GM23248 (cell line): Measurements from ENCODE around the gene GNB5.

Experiments
- EZH2 ChIP-seq: fragments of 200-600 bp; sonication (generic); IDR thresholded peaks from 2 replicates; pipeline ENCODE4 v1.6.1; 2018; ENCODE audit warnings: antibody characterized with exemption, mild to moderate bottlenecking; ENCODE audit not compliant: insufficient read depth, poor library complexity, severe bottlenecking
- EZH2phosphoT487 ChIP-seq: fragments of 200-600 bp; sonication (generic); IDR thresholded peaks from 2 replicates; pipeline ENCODE4 v1.6.1; 2018; ENCODE audit warnings: antibody characterized with exemption, moderate library complexity, mild to moderate bottlenecking, low read depth; ENCODE audit not compliant: insufficient read depth

DNA sequence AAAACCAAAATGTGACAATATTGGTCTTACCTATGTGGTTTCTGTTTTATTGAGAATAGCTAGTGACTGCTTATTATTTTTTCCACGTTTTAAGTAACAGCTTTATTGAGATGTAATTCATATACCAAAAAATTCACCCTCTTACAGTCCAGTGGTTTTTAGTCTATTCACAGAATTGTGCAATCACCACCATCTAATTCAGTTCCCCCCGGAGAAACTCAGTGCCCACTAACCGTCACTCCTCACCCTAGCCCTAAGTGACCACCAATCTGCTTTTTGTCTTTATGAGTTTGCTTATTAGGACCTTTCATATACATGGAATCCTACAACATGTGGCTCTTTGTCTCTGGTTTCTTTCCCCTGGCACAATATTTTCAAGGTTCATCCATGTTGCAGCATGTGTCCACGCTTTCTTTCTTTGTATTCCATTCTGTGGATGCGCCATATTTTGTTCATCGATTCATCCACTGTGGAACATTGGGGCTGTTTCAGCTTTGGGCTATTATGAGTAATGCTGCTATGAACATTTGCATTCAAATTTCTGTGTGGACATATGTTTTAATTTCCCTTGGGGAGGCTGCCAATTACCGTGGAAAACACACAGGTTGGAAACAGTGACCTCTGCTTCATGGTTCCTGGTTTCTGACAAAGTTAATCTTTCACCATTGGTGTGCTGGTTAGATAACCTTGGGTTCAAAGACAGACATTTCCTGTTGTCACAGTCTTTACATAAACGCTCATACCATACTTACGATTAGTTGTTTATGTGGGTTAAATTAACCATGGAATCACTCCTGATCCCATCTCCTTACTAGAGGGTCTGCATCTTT, 75.4 kb downstream of the GNB5 start:
- TF ChIP-seq EZH2 (no peak), EZH2phosphoT487 (no peak)
